Endometrial microvascular endothelial cells (primary cell): ENCODE data around the gene ADNP. TPM values are rescaled to one million over a fixed set of nuclear protein-coding genes. Genes with fewer than 3 reads are reported as not detected.

Experiments used
- in situ Hi-C: cut with HindIII; loops from 2 replicates; pipeline ENCODE4 v1.10.0; 2017; ENCODE audit warnings: low sequenced_read_pairs, low pct_unique_long_range_greater_than_20kb; ENCODE audit errors: inconsistent ontology term
- total RNA-seq: library from RNA; depleted of rRNA; stranded (reverse); fragments of >200 nt; gene quantifications from one replicate; pipeline ENCODE4 v1.2.3, GENCODE V29; 2015; ENCODE audit errors: inconsistent ontology term

The ADNP gene
- total RNA-seq, 1 donor from 2014 or later: 29.5 TPM

- in situ Hi-C loops: no loop called here
Observed at GRCh38 chr20:50858525-50858924, 72.7 kb downstream of the ADNP start.

DNA sequence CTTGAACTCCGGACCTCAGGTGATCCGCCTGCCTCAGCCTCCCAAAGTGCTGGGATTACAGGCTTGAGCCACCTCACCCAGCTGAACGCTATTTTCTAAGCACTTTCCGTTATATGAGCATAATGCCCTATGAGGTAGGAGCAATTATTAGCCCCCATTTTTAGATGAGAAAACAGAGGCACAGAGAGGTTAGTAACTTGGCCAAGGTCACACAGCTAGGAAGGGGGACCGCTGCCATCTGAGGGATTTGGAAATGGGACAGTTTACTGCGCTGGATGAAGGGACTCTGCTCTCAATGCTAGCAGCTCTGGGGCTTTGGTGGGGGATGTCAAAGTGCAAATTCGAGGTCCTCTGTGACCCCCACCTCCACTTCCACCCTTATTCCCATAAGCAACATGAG is 73.9 kb downstream of the ADNP start:
- in situ Hi-C loops: no loop called here

GRCh38 chr20:50856475-50857041 is 74.7 kb downstream of the ADNP start:
- in situ Hi-C loops: no loop called here

DNA sequence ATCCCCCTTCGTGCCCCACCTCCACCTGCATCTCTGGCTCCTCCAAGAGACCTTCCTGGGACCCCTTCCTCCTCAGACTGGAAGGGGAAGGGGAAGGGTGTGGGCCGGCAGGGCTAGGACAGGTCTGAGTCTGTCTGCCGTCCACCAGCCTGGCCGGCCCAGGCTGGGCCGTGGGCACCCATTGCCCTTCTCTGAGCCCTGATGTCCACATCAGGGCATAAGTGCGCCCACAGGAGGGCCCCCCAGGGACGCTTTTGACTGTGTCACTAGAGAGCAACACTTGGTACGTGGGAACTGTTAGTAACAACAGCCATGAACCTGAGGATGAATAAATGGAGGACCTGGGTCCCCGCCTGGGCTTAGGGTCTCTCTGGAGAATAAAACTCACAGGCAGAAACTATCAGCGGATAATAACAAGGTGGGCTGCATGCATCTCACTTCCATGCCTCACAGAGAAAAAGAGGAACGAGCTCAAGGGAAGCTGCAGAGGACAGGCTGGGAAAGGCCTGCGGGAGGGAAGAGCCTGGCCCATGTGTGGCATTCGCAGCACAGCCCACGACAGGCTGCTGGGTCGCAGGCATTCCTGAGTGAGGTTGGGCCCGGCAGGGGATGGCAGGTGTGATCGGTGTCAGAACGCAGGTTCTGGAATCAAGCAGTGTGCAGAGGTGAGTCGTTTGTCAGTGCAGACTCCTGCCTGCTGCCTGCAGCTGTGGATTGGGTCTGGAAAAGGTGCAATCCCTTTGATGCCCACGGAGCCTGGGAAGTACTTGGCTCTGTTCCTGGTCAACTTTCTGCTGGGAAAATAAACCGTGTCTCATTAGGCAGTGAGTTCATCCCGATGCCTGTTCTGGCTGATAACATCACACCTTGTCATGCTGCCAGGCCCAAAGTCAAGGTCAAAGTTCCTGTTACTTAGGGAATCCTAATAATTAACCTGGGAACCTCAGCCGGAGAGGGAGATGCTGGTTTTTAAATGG is 75.5 kb downstream of the ADNP start:
- in situ Hi-C loops: no loop called here

GRCh38 chr20:50854506-50855249 is 76.6 kb downstream of the ADNP start:
- in situ Hi-C loops: no loop called here

DNA sequence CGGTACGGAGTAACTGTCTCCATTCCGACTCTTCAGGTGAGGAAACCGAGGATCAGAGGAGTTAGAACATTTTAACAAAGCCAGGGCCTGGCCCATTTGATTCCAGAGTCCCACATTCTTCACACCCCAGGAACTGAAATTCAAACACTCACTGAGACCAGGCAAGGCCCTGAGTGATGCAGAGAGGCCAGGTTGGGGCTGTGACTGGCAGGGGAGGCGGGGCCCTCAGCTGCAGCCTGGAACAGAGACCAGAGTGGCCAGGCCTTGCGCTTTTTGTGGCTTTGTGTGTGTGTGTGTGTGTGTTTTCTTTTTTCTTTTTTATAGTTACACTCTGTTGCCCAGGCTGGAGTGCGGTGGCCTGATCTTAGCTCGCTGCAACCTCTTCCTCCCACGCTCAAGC is 79.2 kb downstream of the ADNP start:
- in situ Hi-C loops: no loop called here

DNA sequence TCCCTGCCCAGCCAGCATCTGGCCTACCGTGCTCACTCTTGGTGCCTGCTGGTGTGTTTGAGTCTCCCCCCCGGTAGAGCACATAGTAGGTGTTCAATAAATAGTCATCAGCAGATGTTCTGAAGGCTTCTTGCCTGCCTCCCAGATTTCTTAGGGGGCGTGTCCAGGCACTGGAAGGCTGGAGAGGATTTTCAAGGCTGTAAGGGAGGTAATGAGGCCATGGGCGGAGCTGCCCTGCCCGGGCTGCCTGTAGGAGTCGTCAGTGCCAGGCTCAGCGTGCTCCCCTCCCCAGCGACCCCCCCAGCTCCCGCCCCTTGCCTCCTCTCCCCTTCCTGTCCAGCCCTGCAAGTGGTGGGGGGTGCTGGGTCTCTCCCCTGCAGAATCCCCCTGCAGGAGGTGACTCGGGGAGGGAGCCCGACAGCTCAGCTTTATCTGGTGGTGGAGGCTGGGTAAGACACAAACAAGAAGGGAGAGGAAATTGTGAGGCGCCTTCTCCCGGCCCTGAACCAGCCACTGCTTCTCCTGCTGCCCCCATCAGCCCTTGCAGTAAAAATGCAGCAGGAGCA is 80.4 kb downstream of the ADNP start:
- in situ Hi-C loops: no loop called here

DNA sequence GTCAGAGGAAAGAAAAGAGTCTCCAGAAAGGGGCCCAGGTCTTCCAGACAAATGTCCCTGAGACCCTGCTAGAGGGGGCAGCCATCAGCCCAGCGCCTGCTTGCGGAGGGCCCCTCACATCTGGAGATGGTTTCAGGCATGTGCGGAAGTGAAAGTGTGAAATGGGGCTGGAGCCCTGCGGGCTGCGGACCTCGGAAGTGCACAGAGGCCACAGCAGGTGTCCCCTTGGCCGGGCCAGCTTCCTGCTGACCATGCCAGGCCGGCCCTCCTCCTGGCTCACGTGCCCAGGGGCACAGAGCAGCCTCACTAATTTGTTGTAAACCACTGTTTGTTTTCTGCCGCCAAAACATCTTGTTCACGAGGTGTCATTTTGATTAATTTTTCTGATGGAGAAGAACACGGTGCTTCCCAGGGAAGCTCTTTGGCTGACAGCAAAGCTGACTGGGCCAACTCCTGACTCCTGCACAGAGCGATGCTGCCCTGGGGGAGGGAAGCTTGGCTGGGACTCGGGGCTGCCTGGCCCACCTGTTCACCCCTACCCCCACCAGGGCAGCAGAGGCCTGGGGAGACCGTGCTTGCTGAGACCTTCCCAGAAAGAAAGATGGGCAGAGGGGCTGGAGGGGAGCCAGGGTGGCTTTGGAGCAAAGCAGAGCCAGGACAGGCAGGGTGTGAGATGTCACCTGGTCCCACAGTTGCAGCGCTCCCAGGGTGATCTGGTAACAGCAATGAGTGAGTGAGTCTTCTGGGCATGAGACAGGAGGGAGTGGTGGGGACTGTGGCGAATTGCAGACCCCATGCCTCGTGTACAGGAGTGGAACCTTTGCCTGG is 82.2 kb downstream of the ADNP start:
- in situ Hi-C loops: no loop called here

DNA sequence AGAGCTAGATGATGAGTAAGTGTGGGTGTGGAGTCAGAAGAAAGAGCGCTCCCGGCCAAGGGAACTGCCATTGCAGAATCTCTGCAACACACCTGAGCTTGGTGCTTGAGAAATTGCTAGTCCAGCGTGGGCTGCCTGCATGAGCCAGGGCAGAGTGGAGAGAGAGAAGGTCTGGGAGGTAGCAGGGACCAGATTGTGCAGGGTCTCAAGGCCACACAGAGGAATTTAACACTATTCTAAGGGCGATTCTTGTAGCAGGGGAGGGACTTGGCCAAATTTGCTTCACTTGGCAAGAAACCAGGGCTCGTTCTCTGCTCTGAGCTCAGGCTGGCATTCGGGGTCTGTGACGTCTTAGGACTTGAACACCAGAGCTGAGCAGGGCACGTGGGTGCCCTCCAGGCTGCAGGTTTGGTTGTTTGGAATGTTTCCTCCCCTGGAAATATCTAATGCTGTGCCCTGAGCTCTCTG is 82.9 kb downstream of the ADNP start:
- in situ Hi-C loops: no loop called here

DNA sequence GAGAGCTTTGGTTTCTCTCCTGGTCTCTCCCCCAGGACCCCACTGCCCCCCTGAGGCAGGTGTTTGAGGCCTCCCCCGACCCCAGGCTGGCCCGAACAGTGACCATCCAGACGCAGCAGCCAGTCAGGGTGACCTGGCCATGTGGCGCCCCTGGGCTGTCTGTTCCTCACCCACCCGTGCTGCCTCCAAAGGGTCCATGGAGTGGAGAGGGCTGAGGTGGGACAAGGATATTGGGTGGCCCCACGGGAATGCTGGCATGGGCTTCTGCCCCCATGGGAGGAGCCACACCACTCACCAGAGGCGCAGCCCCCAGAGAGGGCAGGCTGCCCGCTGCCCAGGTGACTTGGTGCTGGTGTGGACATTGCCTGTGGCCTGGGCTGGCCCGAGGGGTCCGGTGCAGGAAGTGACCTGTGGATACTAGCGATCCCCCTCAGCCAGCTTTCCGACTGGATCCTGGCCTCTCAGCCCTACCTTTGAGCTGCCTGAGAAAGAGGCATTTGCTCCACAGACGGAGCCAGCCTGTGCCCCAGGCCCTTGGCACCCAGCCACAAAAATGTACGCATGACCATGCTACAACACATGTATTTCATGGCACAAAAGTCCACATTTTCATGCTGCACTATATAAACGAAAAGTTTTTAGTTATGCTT is 85.5 kb downstream of the ADNP start:
- in situ Hi-C loops: no loop called here

- in situ Hi-C loops: no loop called here
Observed at GRCh38 chr20:50844430-50845100, 86.7 kb downstream of the ADNP start.

- in situ Hi-C loops: no loop called here
Observed at GRCh38 chr20:50843331-50844276, 87.6 kb downstream of the ADNP start.

GRCh38 chr20:50842821-50843220 is 88.4 kb downstream of the ADNP start:
- in situ Hi-C loops: no loop called here
